Superior temporal gyrus (tissue), 1 donor: ENCODE measurements around the gene PHETA1.

Experiments
- DNase-seq: peaks from one replicate; pipeline ENCODE4 v3.0.0-alpha.2; 2016; ENCODE audit errors: extremely low spot score

The PHETA1 gene

DNA sequence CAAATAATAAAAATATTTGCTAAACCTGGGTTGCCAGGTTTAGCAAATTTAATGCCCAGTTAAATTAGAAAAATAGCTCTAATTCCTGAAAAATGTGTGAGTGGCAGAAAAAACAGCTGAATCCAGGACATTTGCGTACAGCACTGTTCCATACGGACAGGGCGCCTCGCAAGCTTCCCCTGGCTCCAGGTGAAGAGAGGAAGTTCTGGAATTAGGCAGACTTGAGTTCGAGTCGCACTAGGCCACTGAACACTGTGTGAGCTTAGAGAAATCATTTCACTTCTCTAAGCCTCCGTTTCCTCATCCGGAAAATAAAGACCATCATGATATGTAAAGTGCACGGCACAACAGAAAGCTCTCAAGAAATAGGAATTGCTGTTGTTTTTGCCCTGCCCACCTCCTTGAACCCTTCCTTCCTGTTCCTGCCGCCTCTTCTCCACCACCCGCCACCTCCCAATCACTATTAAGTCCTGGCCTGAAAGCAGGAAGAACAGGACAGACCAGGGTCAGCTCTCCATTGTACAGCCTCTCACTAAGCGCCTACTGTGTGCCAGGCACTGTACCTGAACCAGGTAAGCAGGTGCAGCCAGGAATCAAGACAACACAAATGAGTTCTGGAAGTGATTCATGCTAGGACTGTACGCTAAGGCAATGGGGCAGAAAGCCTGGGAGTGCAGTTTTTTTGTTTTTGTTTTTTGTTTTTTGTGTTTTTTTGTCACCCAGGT is 763 bp upstream of the PHETA1 start:
- no peak for DNase-seq

DNA sequence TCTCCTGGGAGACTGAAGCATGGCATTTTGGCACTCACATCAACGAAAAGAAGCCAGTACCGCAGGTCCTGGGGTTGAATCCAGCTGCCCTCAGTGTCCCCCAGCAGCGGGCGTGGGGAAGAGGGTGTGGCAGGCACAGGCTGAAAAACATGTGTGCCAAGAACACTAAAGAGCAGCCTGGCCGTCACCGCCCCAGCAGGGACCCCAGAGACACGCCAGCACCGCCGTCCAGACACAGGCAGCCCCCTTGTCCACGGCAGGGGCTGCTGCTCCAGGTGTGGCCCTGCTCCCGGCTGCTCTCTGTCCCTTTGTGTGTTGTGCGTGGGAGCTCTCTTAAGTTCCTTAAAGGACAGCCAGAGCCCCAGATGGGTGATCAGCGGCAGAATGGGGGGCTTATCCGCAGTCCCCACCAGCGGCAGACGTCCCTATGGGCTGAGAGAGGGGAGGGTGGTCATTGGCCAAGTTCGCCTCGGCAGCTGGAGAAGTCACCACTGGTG is 556 bp downstream of the PHETA1 start:
- no peak for DNase-seq

DNA sequence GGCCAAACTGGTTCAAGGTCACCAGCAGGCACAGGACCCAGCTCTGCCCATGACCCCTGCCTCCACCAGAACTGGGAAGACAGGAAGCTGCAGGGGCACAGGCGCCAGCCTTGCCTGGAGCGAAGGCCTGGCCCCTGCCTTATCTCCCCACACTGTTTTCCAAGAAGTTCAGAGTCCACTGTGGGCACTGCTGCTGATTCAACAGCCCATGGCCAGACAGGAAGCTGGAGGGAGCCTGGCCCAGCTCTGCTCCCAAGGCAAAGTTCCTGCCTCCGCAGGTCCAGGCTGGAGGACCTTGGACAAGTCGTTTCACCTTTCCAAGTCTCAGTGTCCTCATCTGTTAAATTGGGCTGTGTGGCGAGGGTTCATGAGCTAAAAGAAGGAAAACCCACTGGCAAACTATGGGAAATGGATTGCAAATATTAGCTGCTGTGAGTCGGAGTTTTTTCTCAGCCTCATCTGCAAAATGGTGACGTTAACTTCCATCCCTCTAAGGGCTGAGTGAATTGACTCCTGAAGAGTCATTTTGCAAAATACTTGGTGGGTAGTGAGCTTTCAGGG is 1.2 kb downstream of the PHETA1 start:
- no peak for DNase-seq

DNA sequence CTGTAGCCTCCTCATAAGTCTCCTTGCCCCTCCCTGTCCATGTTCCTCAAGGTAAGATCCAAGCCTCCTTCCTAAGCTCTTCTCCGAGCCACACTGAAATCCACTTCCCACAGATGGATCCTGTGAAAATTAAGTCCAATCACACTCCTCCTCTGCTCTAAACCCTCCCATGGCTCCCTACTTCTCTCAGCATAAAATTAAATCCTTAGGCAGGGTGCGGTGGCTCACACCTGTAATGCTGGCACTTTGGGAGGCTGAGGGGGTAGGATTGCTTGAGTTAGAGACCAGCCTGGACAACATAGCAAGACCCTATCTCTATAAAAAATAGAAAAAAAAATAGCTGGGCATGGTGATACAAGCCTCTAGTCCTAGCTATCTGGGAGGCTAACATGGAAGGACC is 2.3 kb downstream of the PHETA1 start:
- no peak for DNase-seq

DNA sequence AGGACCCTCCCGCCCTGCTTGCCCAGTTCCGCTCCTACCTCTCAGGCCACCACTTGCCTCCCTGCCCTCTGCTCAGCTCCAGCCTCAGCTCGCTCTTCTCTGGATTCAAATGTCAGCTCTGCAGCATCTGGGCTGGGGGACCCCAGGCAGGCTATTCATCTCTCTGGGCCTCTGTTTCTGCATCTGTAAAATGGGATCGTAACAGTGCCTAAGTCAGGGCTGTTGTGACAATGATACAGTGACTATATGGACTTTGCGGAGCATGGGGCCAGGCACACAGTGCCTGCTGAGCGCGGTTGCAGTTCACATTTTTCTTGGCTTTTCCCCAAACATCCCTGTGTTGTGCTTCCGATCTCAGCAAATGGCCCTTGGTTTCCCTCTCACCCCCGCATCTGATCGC is 2.8 kb downstream of the PHETA1 start:
- DNase-seq: no peak

DNA sequence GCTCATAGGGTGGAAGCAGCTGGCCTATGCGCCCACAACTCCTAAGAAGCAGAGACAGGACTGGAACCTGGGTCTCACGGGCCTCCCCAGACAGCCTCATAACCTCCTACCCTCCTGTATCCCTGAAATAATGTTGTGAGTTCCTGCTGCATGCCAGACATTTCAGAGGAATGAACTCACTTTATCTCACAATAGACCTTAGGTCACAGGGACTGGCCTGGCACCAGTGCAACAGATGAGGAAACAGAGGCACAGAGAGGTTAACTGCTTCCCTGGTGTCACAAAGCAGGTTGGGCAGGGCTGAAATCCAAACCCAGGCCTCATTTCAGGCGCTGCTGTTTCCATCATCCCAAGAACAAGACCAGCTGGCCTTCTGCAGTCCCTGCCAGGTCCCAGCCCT is 5.3 kb downstream of the PHETA1 start:
- no peak for DNase-seq

DNA sequence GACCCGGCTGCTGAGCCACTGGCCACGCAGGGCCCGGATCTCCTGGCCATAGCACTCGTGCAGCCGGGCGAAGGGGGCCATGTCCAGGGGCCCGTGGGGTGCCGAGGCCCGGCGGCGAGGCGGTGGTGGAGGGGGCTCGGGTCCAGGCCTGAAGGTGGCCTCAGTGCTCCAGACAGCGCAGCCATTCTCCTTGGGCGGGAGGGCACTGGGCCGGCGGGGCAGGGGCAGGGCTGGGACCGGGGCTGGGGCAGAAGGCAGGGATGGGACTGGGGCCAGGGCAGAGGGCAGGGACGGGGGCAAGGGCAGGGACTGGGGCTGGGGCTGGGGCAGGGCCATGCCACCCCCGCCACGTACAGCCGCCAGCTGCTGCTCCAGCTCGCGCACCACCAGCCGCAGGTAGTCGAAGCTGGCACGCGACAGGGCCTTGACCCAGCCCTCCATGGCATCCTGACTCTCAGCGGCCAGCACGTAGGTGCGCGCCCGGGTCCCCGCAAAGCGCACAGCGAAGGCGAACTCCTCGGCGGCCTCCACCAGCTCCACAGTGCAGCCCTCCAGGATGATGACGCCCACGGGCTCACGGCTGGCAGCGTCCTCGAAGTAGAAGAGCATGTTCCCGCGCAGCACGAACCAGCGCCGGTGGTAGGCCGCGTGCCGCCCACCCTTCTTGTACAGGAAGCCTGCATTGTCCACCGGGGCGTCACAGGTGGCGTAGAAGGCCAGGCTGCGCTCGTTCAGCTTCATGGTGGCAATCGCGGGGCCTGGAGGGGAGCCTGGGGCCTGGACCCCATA is 6.0 kb downstream of the PHETA1 start:
- no peak for DNase-seq

DNA sequence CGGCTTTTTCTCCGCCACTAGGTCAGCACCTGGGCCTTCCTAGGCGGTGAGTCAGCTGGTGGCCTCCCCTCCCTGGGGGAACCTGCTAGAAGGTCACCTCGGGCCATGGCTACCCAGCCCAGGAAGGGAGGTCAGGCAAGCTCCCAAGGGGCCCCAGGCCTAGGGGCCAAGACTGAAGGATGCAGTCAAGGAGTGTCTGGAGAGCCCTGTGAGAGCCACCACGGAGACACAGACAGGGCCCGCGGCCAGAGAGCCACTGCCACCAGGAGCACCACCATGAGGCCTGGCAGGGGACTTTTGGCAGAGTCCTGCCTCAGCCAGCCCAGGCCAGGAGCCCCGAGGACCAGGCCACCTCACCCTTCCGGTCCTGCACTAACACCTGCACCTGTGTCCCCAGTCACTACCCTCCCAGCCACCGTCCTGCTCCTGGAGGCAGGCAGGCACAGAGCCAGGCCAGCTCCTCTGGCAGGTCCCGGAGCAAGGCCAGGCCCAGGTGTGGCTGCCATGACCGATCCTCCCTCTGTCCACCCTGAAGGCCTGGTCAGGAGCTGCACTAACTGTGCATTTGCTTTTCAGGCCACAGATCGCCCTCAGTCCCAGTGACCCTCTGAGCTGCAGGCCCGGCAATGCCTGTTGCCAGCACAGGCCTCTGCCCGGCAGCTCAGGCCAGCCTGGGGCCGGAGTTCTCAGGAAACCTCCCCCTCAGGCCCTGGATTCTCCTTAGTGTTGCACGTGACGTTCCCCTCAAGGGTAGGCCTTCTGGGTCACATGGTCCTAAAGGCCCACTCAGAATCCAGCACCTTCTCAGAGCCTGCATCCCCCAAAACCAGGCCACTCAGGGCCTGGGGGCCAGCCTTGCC is 6.9 kb downstream of the PHETA1 start:
- DNase-seq: no peak

DNA sequence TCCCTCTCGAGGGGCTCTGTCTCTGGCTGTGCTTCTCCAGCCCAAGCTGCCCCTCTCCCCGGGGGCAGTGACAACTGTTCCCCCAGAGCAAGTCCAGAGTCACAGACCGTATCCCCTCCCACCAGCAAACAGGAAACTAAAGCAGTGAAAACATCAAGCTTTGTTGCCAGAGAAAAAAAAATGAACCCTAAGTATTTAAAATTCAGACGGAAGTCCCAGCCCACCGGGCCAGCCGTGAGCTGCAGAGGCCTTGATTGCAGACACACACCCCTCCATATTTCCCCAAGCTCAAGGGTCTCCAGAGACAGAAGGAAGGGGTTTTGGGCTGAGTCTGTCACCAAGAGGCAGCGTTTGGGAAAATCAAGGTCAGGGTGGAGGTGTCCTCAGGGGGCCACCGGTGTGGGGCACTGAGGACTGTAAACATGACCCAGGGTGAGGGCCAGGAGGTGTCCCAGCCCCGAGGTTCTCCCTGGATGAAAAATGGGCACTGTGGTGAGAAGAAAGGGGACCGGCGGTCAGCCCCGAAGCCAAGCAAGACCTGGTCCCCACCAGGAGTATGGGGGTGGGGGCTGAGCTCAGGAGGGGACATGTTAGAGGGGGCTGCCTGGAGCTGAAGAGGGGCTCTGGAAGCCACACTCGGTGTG is 7.7 kb downstream of the PHETA1 start:
- DNase-seq: no peak

DNA sequence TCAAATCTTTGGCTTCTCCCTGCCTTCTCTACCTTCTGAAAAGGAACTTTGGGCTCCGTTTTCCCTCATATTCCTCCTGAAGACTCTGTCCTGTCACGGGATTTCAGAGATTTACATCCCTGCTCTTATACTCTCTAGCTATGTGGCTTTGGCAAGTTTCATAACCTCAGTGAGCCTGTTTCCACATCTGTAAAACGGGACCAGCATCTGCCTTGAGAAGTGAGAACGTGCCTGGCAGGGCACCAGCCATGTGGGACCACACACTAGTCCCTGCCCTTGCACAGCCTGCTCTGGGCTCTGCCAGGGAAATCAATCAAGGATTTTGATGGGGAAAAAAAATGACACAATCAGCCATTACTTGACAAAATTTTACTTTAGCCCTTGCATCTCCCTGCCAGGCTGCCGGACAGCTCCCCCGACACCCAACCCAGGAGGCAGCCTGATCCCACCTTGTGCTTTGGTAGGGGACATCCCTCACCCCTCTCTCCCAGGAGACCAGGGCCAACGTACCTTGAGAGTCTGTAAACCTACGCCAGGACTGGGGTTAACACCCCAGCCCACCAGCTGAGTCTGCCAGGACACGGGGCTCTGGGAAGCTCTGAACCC is 8.5 kb downstream of the PHETA1 start:
- no peak for DNase-seq

DNA sequence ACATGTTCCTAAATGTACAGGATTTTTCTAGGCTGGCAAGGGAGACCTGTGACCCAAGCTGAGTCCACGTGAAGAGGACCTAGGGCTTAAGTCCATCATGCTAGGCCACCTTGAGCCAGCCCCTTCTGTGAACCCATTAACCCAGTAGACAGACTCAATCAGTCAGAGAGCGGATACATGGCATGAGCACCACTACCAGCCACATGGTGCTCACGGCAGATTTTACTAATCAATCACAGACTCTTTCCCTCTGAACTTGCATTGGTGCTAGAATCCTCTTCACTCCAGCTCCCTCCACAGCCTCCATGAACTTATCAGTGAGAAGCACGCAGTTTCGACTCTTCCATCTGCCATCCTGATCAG is 9.0 kb downstream of the PHETA1 start:
- DNase-seq: no peak

DNA sequence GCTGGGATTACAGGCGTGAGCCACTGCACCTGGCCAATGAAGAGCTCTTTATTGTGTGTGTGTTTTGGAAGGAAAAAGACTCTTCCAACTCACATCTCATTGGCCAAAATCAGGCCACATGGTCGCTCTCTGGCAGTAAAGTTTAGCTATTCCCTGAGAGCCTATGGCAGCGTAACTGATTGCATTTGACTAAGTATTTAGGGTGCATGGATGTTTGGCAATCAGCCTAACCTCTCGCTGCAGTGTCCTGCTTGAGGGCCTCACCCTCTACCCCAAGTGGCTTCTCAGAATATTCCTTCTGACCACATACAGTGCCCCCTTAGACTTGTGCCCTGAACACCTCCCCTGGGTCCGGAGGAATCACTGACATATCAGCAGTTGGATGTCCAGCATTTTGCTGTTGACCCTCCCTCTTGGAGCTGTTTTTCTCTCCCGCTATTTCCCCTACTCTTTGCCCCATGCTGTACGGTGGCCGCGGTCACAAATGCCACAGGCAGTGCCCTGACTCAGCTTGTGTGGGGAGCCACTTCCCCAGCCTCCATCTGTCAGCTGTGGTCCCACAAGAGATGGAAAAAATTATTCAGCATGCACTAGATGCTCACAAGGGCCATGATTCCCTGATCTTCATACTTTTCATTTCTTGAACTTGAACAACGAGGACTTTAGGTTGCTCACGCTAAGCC is 9.5 kb downstream of the PHETA1 start:
- no peak for DNase-seq

DNA sequence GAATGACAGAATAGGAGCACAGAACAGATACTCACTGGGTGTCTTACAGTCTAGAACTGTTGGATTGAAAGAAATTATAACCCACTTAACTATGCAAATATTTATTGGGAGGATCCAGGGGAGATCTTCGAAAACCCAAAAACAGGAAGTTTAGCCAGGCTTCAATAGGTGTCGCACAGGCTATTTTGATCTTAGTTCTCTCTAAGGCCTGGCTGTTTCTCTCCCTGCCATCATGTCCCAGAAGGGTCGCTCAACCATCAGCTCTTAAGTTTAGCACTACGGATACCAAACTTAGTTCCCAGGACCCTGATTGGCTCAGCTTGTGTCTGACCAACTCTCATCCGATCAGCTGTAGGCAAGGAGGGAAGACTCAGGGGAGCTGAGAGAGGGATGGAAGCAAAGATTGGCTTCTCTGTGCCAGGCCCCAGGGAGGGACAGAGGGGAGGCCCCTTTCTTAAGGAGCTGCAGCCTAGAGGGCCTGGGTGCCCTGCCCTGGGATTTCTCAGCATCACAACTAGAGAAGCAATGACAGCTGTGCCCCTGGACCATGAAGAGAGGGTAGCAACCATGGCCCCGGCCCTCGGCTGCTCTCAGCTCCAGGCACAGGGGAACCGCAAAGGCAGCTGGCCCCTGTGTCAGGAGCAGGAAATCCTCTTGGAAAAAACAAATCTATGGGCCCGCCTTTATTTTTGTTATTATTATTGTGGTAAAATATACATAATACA is 13.5 kb downstream of the PHETA1 start:
- no peak for DNase-seq

DNA sequence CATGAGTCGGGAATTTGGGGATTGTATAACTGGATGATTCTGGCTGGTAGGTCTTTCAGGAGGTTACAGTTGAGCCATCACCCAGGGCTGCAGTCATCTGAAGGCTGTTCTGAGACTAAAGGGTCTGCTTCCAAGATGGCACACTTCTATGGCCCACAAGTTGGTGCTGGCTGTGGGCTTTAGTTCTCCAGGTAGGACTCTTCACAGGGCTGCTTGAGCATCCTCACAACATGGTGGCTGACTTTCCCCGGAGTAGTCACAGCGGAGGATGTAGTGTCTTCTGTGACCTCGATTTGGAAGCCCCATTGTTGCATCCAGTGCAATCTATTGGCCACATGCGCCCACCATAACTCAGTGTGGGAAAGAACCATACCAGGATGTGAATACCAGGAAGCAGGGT is 14.4 kb downstream of the PHETA1 start:
- no peak for DNase-seq

DNA sequence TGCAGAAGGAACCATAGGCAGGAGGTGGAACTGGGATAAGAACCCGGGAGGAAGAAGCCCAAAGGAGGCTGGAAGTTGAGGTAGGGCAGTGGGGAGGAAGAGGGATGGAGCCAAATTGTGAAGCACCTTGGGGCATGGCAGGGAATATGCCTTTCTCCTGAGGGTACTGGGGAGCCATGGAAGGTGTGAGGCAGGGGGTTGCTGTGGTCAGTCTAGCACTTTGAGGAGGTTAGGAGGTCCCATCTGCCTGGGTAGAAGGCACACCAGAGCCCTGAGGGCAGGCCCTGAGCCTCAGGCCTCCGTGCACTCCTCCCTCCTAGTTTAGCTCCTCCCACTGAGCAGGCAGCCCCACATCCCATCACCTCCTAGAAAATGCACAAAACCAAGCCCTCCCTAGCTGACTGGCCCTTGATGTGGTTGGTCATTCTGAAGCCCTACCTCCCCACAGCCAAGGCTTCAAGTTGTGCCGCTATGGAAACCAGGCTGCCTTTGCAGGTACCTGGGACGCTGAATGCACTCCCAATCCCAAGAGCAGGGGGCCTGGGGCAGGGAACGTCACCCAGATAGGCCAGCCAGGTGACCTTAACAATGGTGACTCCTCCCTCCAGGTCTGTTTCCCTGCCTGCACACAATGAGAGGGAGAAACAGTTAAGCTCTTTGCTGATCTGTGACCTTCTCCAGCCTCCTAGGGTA is 15.1 kb downstream of the PHETA1 start:
- DNase-seq: no peak

DNA sequence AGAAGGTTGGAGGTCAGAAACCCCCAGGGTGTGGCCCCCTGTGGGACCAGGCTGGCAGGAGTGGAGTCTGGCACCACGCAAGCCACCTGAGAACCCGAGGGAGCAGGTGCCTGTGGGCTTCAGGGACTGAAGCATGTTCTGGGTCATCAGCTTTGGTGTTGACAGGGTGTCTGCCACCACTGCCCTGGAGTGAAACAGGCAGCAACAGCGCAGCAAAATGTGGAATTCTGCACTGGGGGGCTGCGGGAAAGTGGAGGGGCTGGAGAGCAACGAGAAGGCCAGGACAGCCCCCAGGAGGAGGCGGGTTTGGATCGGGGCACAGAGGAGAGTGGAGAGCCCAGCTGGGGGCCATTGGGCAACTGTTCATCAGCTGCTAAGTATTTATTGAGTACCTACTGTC is 15.9 kb downstream of the PHETA1 start:
- no peak for DNase-seq

DNA sequence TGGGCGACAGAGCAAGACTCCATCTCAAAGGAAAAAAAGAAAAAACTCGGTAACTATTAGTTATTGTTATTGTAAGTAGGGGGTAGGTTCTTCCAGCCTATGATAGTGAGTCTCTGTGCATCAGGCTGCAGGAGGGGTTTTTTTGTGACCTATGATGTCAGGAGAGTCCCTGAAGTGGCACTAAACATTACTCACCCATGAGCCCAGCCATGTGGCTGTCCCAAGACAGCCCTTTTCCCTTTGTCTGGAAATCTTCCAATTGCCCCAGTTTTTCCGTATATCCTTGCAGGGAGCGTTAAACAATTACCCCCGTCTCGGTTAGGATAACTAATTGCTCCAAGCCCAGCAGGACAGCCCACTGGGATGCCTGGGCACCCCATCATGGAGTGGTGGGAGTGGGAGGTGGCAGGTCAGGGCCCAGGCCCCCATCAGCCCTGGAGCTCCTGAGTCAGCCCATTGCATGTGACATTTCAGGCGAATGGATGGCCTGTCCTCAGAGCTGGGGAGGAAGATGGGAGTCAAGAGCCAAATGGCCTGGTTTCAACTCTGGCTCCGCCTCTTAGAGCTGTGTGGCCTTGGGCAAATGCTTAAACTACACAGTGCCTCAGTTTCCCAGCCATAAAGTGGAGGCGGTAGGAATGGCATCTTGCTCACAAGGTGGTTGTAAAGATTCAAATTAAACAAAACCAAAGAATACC is 16.4 kb downstream of the PHETA1 start:
- no peak for DNase-seq

DNA sequence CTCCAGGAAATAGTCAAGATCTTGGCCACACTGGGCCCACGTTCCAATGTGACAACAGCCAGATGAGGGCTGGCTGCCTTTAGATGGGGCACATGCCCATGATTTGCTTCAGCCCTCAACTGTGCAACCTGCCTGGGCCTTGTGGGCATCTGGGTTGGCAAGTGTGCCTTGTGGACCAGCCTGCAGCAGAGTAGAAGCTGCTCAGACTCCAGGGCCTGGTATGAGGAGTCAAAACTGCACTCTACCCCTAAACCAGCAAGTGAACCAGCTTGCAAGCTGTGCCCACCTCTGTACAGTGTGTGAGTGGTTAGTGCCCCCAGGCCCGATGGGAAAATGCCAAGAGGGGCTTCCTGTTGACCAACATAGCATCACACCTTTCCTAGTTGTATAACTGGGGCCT is 17.9 kb downstream of the PHETA1 start:
- DNase-seq: no peak
